GM21528 (cell line): Measurements from ENCODE around the gene HIVEP2.
"Not testable (repeated sequence)": the region's sequence is repeated elsewhere in the genome, so short reads cannot be mapped to it uniquely, and the experiment has no call there.

Experiments
- ATAC-seq: cut with Tn5 transposase; IDR thresholded peaks from one replicate; pipeline ENCODE4 v1.9.1; 2021; ENCODE audit warnings: mild to moderate bottlenecking, moderate library complexity; ENCODE audit not compliant: unreplicated experiment, low FRiP score

HIVEP2 gene

GRCh38 chr6:142945049-142945445 is at the start of gene HIVEP2:
TSS of gene HIVEP2 (minus strand) at chr6:142945176. CDS start at chr6:142774738, 170,438 bp downstream.
- ATAC-seq: peak; percentile 34

- no peak for ATAC-seq
Observed at GRCh38 chr6:142993977-142994376, 49.0 kb upstream of the HIVEP2 start.

GRCh38 chr6:142987490-142987889 is 42.5 kb upstream of the HIVEP2 start:
- ATAC-seq: no peak

- ATAC-seq: no peak
Observed at GRCh38 chr6:142985281-142985680, 40.3 kb upstream of the HIVEP2 start.

GRCh38 chr6:142984386-142984785 is 39.4 kb upstream of the HIVEP2 start:
- no peak for ATAC-seq

- ATAC-seq: no peak
Observed at GRCh38 chr6:142975365-142975764, 30.4 kb upstream of the HIVEP2 start.

GRCh38 chr6:142970941-142971340 is 26.0 kb upstream of the HIVEP2 start:
- not testable (repeated sequence) for ATAC-seq

- ATAC-seq: no peak
Observed at GRCh38 chr6:142968601-142969000, 23.6 kb upstream of the HIVEP2 start.

GRCh38 chr6:142966294-142966693 is 21.3 kb upstream of the HIVEP2 start:
- ATAC-seq: no peak

- ATAC-seq: no peak
Observed at GRCh38 chr6:142965164-142965563, 20.2 kb upstream of the HIVEP2 start.

GRCh38 chr6:142960098-142960497 is 15.1 kb upstream of the HIVEP2 start:
- no peak for ATAC-seq

- ATAC-seq: no peak
Observed at GRCh38 chr6:142958343-142958742, 13.4 kb upstream of the HIVEP2 start.

- ATAC-seq: no peak
Observed at GRCh38 chr6:142956726-142957125, 11.8 kb upstream of the HIVEP2 start.

GRCh38 chr6:142954844-142955243 is 9.9 kb upstream of the HIVEP2 start:
- ATAC-seq: no peak

GRCh38 chr6:142953373-142954273 is 8.6 kb upstream of the HIVEP2 start:
- no peak for ATAC-seq

GRCh38 chr6:142952614-142953013 is 7.6 kb upstream of the HIVEP2 start:
- ATAC-seq: peak; percentile 63

GRCh38 chr6:142950291-142950690 is 5.3 kb upstream of the HIVEP2 start:
- ATAC-seq: no peak

GRCh38 chr6:142947714-142948480 is 2.9 kb upstream of the HIVEP2 start:
- ATAC-seq: peak; percentile 28

GRCh38 chr6:142946924-142947713 is 2.1 kb upstream of the HIVEP2 start:
- ATAC-seq: peak; percentile 57

- peak; percentile 29 for ATAC-seq
Observed at GRCh38 chr6:142946181-142946923, 1.4 kb upstream of the HIVEP2 start.
